ENCODE results near the gene SORCS2.

DNA sequence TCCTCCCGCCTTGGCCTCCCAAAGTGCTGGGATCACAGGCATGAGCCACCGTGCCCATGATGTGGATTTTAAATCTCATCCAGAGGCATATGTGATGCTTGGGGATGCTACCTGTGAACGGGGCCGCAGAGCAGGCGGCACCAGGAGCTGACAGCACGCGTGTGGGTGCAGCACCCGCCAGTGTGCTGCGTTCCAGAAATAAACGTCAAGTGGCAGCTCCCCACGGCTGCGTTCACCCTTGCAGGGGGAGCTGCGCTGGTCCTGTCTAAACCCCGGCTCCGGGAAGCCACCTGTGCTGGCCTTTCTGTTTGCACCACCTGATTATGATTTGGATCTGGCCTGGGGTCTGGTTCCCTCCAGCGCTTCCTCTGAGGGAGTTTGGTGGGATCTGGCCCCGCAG is 77.8 kb downstream of the SORCS2 start:
- TF ChIP-seq POLR2A (IDR thresholded peaks at IDR 0.05) = no peak
- TF ChIP-seq, protein P1, sequence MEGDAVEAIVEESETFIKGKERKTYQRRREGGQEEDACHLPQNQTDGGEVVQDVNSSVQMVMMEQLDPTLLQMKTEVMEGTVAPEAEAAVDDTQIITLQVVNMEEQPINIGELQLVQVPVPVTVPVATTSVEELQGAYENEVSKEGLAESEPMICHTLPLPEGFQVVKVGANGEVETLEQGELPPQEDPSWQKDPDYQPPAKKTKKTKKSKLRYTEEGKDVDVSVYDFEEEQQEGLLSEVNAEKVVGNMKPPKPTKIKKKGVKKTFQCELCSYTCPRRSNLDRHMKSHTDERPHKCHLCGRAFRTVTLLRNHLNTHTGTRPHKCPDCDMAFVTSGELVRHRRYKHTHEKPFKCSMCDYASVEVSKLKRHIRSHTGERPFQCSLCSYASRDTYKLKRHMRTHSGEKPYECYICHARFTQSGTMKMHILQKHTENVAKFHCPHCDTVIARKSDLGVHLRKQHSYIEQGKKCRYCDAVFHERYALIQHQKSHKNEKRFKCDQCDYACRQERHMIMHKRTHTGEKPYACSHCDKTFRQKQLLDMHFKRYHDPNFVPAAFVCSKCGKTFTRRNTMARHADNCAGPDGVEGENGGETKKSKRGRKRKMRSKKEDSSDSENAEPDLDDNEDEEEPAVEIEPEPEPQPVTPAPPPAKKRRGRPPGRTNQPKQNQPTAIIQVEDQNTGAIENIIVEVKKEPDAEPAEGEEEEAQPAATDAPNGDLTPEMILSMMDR (IDR thresholded peaks at IDR 0.05) = no peak

Measured in uterus (tissue), 2 donors.